ENCODE measurements around the gene EGLN2. TPM values are rescaled to one million over a fixed set of nuclear protein-coding genes. Genes with fewer than 3 reads are reported as not detected.

The EGLN2 gene
- total and polyA plus RNA-seq, 9 of the 15 experiments (the other 6 are each of a cell fraction or from before 2014, with no cell fraction given) = 9.6 to 114 (median 71.0) TPM

- Histone ChIP-seq H3K36me3 (ENCODE audit: control insufficient read depth, insufficient read depth, low read length) (peaks cover 73% of the 10 kb centered on the region), H3K79me2 (ENCODE audit: control insufficient read depth, insufficient read depth, low read length) (peaks cover 57% of the 10 kb centered on the region), H3K4me3 (no peak overlapping the region), H3K9me3 (replicated peaks; ENCODE audit: control insufficient read depth, insufficient read depth, low read depth, low read length) (no peaks in the 10 kb centered on the region), H2AFZ (ENCODE audit: low read depth, low read length) (no peak overlapping the region), H3K4me1 (replicated peaks in 1 of 2; ENCODE audit: control insufficient read depth in 2 of 2, insufficient read depth in 2 of 2, low read length in 2 of 2) (peaks cover 37 to 81% of the 10 kb centered on the region in 2 experiments), H3K27me3 (ENCODE audit: control insufficient read depth in 2 of 2, insufficient read depth in 2 of 2, low read length in 2 of 2) (no peaks in the 10 kb centered on the region), H4K20me1 (replicated peaks; ENCODE audit: control insufficient read depth, insufficient read depth, low read length) (peaks cover 46% of the 10 kb centered on the region), H3K9ac (ENCODE audit: insufficient read depth in 1 of 2, low read depth in 2 of 2, low read length in 2 of 2) (peak overlapping the region in 1 of 2 experiments; percentile 59; a peak in 1 of 4 replicates), H3K9me1 (ENCODE audit: control insufficient read depth, insufficient read depth, low read length) (peaks cover 24% of the 10 kb centered on the region), H3K27ac (ENCODE audit: extremely low read depth, low read depth, low read length) (no peak overlapping the region), H3K4me2 (ENCODE audit: insufficient read depth, low read length) (no peak overlapping the region)
- peak in 1 of 4 experiments; percentile 37 for DNase-seq (ENCODE audit: extremely low read depth in 1 of 4, low spot score in 3 of 4)
- no peak for ATAC-seq
- CTCF ChIA-PET (ENCODE audit: low intra/inter-chr PET ratio) = no interaction called here
- WGBS (ENCODE audit: insufficient coverage, low coverage, missing lambda C conversion rate) = 85% methylated on average over 17 of the region's 18 CpGs
- BruUV-seq (replicated peaks) = no TSS peak
- FAIRE-seq = no peak
- in situ Hi-C loops (cut with MboI) (no loop called here), intact Hi-C loops (cut with micrococcal nuclease) (loop anchor here (5.0 kb wide), 1 partner anchor 145 kb away; no protein-coding TSS in a partner anchor)
- POLR2A ChIA-PET = interaction anchor here (0.6 to 3.7 kb wide), 9 partner anchors 9 to 1126 kb away, joined by 3 to 26 read pairs (median 10); partner anchors contain the start of genes ACTMAP, EGLN2, RAB4B and SNRPA
- TF ChIP-seq ILK (tag; IDR thresholded peaks at IDR 0.05; ENCODE audit: borderline replicate concordance, low read depth) = no peak
- TF ChIP-seq TAF1 (IDR thresholded peaks at IDR 0.05; ENCODE audit: control insufficient read depth, extremely low read depth, insufficient read depth, low read length, severe bottlenecking) = no peak
- no peak for TF ChIP-seq FOXA3 (CRISPR knock-in tag; conservative IDR thresholded peaks at IDR 0.05 in 1 of 2, IDR thresholded peaks at IDR 0.05 in 1 of 2)
- 0 out of 4 replicates have a peak, but pooled peaks of 1 of the 2 experiments have one; percentile 5 for TF ChIP-seq SIN3A (IDR thresholded peaks at IDR 0.05; ENCODE audit: borderline replicate concordance in 2 of 2, control insufficient read depth in 1 of 2, low read depth in 2 of 2, low read length in 2 of 2)
- TF ChIP-seq CAMTA2 (CRISPR knock-in tag; conservative IDR thresholded peaks at IDR 0.05) = no peak
- peak; percentile 7; the same call in 1 of the 2 replicates for TF ChIP-seq MTA3 (IDR thresholded peaks at IDR 0.05; ENCODE audit: borderline replicate concordance)
- TF ChIP-seq SRF (CRISPR knock-in tag; IDR thresholded peaks at IDR 0.05) = no peak
- no peak for TF ChIP-seq RFX1 (IDR thresholded peaks at IDR 0.05)
Observed at GRCh38 chr19:40807147-40808020, 8.4 kb downstream of the EGLN2 start.

All from K562 (cell line).